Right lung (tissue), 5 donors: ENCODE data around the gene INTS15. TPM values are rescaled to one million over a fixed set of nuclear protein-coding genes. Genes with fewer than 3 reads are reported as not detected.

Source experiments
- DNase-seq, 2 donors: peaks; one replicate each; pipeline ENCODE4 v3.0.0-alpha.2; 2013
- polyA plus RNA-seq, 5 donors: library from polyadenylated mRNA; unstranded; fragments of 120-200 nt; gene quantifications; one replicate each; pipeline versions ENCODE4 v1.2.1 to v1.2.3, GENCODE V29; 2013; ENCODE audit warnings: inconsistent platforms in 1 of 5, low replicate concordance in 1 of 5; ENCODE audit not compliant: insufficient read length in 5 of 5, insufficient read depth in 1 of 5

The INTS15 gene
- polyA plus RNA-seq, 5 donors: 28.8 to 48.1 (median 43.1) TPM

GRCh38 chr7:6654842-6655610 lies 65.2 kb downstream of the INTS15 start:
- DNase-seq: no peak

DNA sequence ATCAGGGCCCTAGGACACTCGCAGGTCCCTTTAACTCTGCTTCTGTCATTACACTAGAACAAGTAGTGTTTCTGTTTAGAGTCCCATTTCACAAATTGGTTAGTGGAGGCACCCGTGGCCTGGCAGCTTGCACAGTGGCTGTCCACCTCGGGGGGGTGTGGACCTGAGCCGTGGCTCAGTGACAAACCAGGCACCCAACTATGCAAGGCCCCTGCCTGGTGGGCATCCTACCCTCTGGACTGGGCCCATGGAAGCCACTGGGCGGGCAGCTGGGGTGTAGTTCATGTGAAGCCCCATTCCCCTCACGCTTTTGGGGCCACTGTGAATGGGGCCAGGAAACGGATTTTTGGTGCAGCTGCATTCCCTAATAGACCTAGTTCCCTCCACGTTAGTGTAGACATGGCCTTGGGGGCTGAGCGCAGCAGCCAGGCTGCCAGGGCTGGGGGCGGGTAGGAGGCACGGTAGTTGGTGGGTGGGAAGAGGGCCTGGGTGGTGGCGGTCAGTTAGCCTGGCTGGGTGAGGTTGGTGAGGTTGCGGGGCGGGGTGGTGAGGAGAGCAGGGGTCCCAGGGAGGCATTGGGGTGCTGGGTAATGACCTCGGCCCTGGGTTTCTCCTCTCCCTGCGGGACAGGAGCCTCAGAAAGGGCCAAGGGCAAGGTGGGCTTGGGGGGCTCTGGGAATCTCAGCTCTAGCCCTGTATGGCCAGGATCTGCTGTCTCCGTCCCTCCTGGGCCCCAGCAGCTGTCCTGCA lies 66.0 kb downstream of the INTS15 start:
- DNase-seq: no peak

DNA sequence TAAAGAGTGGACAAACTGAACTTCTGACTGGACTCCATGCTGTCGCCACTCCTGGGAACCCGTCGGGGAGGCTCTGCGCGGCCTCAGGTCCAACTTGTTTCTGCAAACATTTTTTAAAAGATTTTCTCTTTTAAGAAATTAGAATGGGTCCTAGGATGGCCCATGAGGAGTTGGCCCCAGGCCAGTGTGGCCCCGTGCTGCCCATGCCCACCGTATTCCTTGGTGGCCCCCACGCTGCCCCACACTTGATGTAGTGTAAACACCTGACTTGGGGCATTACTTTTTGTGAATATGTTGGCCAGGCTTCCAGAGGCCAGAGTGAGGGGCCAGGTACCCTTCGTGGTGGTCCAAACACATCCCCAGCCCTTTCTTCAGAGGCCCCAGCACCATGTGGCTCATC lies 66.6 kb downstream of the INTS15 start:
- DNase-seq: no peak

Other genes starting within 250 kb of the INTS15 start
- 10 to 100 TPM; 17.4 to 20.3 (median 19.0) TPM for gene FAM220A, start 241.1 kb upstream of the INTS15 start, polyA plus RNA-seq
- 100 to 1,000 TPM; 252 to 282 (median 275) TPM for gene RAC1, start 215.5 kb upstream of the INTS15 start, polyA plus RNA-seq
- 10 to 100 TPM; 14.6 to 19.4 (median 15.2) TPM for gene DAGLB, start 142.1 kb upstream of the INTS15 start, polyA plus RNA-seq
- gene KDELR2, start 105.9 kb upstream of the INTS15 start, polyA plus RNA-seq: 100 to 1,000 TPM; 146 to 190 (median 155) TPM
- 1 to 10 TPM in 2 of 5 donors, under 1 TPM in 3; 0.81 to 1.3 (median 0.91) TPM for gene GRID2IP, start 38.6 kb upstream of the INTS15 start, polyA plus RNA-seq
- 10 to 100 TPM; 69.4 to 82.8 (median 75.9) TPM for gene ZDHHC4, start 12.6 kb upstream of the INTS15 start, polyA plus RNA-seq
- gene ZNF853, start 25.6 kb downstream of the INTS15 start, polyA plus RNA-seq: 10 to 100 TPM; 11.6 to 19.4 (median 12.6) TPM
- 10 to 100 TPM; 34.3 to 46.9 (median 44.7) TPM for gene ZNF316, start 47.3 kb downstream of the INTS15 start, polyA plus RNA-seq
- gene ZNF12, start 116.9 kb downstream of the INTS15 start, polyA plus RNA-seq: 10 to 100 TPM; 27.0 to 43.8 (median 36.5) TPM
- gene RSPH10B2, start 164.1 kb downstream of the INTS15 start, polyA plus RNA-seq: 1 to 10 TPM in 4 of 5 donors, under 1 TPM in 1; 0.74 to 4.8 (median 4.3) TPM
- gene CCZ1B, start 236.3 kb downstream of the INTS15 start, polyA plus RNA-seq: 10 to 100 TPM; 61.2 to 95.7 (median 79.6) TPM